Measurements from ENCODE around the gene OR5H14. TPM values are rescaled to one million over a fixed set of nuclear protein-coding genes. Genes with fewer than 3 reads are reported as not detected.
"Not testable (repeated sequence)": the region's sequence is repeated elsewhere in the genome, so short reads cannot be mapped to it uniquely, and the experiment has no call there.

OR5H14 gene
- total RNA-seq, result not detected
- long read RNA-seq, result 0 reads

DNA sequence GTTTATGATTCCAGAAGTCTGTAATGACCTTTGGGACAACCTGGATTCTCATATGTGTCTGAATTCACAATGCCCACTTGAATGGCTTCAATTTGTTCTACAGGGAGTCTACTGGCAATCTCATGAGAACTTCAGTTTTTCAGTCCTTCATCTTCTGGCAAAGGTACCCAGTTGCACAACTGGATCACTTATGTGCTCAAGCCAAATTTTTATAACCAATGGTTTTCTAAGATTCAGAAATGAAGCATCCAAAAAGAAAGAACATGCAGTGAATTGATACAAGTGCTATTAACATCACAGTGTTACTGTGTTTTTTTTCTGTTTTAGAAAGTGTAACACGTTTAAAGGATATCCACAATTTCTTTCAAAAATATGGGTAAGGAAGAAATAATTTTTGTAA is at the start of gene OR5H14:
Gene OR5H14, plus strand, starts transcription at position 301 of the 400 bp plus-strand sequence. CDS start 1,907 bp downstream, outside the sequence.
- ATAC-seq (no peak), DNase-seq (ENCODE audit: missing footprints) (no peak)
- intact Hi-C loops (cut with DNase I), result no loop called here

DNA sequence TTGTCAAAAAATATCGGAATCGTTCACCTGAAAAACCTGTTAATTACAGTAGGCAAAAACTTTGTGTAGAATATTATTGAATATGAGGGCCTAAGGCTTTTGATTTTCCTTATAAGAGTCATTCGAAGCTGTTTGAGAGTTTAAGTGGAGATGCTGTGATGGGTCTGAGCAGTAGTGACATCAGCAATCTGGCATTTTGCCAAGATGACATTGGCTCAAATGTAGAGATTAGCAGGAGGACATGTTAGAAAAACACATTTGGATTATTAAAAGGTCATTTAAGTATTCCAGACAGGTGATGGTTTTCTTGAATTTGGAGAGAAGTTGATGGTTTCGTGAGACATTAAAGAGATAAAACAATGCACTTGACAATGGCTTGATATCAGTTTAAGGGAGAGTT is 47.4 kb upstream of the OR5H14 start:
- no peak for DNase-seq (ENCODE audit: missing footprints)
- intact Hi-C loops (cut with DNase I), result no loop called here
- no peak for ATAC-seq

DNA sequence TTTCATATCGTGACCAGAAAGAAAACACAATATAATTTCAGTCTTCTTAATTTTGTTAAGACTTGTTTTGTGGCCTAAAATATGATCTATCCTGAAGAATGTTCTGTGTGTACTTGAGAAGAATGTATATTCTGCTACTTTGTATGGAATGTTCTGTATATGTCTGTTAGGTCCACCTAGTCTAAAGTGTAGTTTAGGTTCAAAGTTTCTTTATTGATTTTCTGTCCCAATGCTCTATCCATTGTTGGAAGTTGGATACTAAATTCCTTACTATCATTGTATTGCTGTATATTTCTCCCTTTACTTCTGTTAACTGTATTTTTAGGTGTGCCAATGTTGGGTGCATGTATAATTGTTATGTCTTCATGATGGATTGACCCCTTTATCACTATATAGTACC is 39.1 kb upstream of the OR5H14 start:
- no peak for ATAC-seq
- intact Hi-C loops (cut with DNase I), result no loop called here

DNA sequence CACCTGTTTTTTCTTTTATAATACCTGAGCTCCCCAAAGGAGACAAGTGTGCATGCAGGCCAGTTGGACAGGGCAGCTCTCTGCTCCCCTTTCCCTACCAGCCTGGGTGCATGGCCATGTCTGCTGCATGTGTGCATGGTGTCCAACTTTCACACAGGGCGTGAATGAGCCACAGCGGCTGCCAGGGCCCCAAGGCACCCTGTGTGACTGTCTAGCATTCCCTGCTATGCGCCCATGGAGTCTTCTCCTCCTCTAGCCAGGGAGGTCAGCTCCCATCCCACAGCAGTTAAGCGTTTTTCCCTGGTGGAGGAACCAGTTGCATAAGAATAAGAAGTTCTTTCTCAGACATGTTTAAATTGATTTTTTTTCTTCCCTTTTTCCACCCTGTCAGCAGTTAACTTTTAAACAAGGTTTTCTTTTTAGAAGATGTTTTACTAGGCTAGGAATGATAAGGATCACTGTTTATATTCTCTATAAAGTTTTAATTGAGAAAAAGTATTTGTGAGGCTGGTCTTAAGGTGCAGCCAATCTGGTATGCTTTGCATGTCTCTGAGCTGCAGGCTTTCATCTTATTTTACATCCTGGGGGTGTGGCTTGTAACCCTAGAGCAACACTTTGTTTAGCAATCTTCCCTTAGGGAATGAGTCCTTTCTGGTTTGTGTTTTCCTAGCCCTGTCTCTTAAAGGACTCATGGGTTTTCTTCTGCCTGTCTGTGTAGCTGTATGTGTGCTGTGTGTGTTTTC is 37.3 kb upstream of the OR5H14 start:
- intact Hi-C loops (cut with DNase I), result no loop called here

More for the DNA sequence above, 39.1 kb upstream of the OR5H14 start:
- no peak for DNase-seq (ENCODE audit: missing footprints)

DNA sequence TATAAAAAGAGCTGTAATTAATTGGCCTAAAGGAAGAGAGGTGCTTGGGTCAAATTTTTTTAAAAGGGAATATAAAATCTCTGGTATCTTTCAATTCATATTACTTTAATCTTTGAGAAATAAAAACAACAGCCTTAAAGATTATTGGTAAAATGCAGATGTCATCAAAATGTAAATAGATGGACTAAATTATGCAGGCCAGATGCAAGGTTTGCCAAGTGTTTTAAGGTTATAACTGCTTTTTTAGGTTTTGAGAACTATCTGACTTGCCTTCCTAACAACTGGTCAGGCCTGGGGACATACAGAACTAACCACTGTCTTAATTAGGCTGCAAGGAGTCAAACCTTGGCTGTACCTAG is 36.8 kb upstream of the OR5H14 start:
- ATAC-seq (no peak), DNase-seq (ENCODE audit: missing footprints) (no peak)
- intact Hi-C loops (cut with DNase I), result no loop called here

More for the DNA sequence above, 37.3 kb upstream of the OR5H14 start:
- ATAC-seq (no peak), DNase-seq (ENCODE audit: missing footprints) (no peak)

DNA sequence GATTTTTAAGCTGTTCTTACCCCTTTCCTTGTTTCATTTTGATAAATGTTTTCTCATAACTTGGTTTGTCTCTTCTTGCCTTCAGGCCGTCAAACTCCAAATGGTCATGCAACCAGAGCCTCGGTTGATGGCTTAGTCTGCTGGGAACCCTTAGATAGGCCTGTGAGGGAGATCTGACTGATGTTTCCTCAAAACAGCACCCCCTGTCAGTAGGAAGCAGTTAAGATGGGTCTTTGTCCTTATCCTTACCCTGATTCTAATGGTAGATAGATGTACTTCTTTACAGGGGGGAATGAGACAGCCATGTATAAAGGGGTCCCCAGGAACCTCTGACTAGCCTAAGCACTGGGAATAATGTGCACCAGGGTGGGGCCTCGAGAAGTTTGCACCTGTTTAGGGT is 33.0 kb upstream of the OR5H14 start:
- intact Hi-C loops (cut with DNase I), result no loop called here
- ATAC-seq (no peak), DNase-seq (ENCODE audit: missing footprints) (no peak)

DNA sequence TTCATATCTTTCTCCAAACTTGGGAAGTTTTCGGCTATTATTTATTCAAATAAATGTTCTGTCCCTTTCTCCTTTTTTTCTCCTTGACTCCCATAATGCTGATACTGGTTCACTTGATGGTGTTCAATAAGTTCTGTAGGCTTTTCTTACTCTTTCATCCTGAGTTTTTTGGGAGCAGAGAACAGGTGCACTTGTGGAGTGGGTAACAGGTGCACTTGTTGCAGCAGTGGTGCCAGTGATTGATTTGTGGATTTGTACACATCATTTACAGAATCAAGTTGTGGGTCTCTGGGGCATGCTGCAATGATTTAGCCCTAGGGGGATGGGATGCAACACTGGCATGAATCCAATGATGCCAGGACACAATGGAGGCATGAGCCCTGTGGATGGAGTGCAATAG is 31.6 kb upstream of the OR5H14 start:
- ATAC-seq (no peak), DNase-seq (ENCODE audit: missing footprints) (no peak)
- intact Hi-C loops (cut with DNase I), result no loop called here

DNA sequence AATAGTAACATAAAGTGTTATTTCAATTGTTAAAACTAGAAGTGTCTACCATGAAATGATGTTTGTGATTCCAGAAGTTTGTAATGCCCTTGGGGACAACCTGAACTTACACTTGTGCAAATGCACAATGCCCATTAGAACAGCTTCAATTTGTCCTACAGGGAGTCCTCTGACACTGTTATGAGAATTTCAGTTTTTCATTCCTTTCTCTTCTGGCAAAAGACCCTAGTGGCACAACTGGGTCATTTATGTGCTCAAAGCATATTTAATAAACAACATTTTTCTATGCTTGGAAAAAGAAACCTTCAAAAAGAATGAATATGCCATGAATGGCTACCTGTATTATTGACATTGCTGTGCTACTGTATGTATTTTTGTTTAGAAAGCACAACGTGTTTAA is 16.9 kb upstream of the OR5H14 start, which contains the start of gene OR5H1:
Gene OR5H1, plus strand, starts transcription at position 301 of the 400 bp plus-strand sequence. CDS start 1,977 bp downstream, outside the sequence.
- intact Hi-C loops (cut with DNase I), result no loop called here
- no peak for ATAC-seq
- DNase-seq (ENCODE audit: missing footprints), result no peak

DNA sequence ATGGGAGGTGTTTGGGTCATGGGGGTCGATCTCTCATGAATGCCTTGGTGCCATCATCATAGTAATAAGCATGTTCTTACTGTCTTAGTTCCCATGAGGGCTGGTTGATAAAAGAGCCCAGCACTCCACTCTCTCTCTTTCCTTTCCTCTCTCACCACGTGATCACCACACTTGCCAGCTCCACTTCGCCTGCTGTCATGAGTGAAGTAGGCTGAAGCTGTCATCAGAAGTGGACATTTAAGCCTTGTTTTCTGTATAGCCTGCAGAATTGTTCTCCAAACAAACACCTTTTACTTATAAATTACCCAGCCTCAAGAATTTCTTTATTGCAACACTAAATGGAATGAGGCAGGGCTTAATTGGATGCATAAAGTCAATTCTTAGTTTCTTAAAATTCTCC is 10.6 kb upstream of the OR5H14 start:
- DNase-seq (ENCODE audit: missing footprints), result no peak
- ATAC-seq, result no peak
- intact Hi-C loops (cut with DNase I), result no loop called here

DNA sequence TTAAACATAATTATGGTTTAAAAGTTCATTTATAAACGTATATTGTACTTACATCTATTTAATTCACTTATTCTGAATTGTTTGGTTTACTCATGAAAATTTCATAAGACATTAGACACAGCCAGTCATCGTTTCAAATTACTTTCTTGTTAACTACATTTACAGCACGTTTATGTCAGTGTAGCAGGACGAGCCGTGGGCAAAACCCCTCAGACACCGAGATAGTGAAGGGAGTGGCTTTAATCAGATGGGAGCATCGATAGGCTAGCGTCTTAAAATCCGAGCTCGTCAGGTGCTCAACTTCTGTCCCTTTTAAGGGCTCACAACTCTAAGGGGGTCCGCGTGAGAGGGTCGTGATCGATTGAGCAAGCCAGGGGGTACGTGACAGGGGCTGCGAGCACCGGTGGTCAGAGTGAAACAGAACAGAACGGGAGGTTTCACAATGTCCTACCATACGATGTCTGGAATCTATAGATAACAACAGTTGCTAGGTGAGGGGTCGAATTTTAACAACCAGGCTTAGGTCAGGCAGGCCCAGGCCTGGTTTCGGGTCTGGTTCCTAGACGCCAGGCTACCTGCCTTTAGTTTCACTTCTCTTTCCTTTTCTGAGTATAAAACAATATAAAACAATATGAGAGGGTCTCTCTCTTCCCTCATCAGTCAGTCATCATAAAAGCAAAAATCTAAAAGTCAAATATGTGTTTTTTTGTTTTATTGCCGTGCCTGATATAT is 9.3 kb upstream of the OR5H14 start:
- intact Hi-C loops (cut with DNase I); DNase-seq (ENCODE audit: missing footprints); ATAC-seq: not testable (repeated sequence)

DNA sequence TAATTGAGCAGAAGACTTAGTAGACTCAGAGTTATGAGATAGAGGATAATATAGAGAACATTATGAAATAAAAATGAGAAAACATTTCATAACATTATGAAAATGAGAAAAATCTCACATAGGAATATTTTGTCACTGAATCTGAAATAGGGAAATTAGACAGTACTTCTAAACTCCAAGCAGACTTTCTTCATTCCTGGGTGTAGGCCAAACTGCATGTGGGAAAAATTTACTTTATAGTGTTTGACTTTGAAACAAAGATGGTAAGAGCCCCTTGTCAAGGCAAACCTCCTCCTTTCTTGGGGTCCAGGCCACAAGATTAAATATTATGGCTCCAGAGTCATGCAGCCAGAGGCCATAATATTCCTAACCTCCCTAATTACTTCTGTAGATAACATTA is 6.7 kb upstream of the OR5H14 start:
- no peak for ATAC-seq
- intact Hi-C loops (cut with DNase I), result no loop called here

DNA sequence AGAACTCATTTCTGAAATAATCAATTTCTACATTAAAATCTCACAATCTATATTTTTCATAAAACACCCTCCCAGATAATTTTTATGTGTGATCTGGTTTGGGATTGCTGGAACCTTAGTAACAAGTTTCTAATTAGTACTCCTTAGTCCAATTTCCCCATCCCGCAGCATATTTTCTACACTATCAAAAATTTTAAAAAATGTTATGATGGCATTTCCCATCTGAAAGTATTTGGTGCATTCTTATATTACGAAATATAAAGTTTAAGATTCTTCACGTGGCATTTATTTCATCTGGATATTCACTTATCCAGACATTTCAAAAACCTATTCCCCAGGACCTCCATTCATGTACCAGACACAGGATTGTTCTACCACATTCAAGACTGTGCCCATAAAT is 1.5 kb downstream of the OR5H14 start:
- ATAC-seq (no peak), DNase-seq (ENCODE audit: missing footprints) (no peak)
- intact Hi-C loops (cut with DNase I), result no loop called here

More for the DNA sequence above, 6.7 kb upstream of the OR5H14 start:
- DNase-seq (ENCODE audit: missing footprints), result no peak

DNA sequence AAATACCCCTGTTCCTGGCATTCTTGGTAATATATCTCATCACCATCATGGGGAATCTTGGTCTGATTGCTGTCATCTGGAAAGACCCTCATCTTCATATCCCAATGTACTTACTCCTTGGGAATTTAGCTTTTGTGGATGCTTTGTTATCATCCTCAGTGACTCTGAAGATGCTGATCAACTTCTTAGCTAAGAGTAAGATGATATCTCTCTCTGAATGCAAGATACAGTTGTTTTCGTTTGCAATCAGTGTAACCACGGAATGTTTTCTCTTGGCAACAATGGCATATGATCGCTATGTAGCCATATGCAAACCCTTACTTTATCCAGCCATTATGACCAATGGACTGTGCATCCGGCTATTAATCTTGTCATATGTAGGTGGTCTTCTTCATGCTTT is 2.2 kb downstream of the OR5H14 start:
- DNase-seq (ENCODE audit: missing footprints); ATAC-seq; intact Hi-C loops (cut with DNase I): not testable (repeated sequence)

DNA sequence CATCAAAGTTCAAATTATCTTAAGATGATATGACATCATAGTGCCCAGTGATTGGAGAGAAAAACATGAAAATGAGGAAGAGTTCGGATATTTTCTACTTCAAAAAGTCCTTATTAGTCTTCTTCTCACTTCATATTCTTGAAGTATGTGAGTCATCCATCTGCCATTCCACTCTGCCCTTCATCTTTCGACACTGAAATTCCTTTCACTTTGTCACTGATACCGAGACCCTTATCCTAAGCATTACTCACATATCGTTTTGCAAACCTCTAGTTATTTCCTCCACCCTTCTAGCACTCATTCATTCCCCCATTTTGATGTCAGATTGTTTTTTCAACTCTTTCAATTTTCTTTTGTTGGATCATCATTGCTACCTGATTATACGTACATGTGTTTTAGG is 4.0 kb downstream of the OR5H14 start:
- DNase-seq (ENCODE audit: missing footprints) (no peak), ATAC-seq (no peak)
- intact Hi-C loops (cut with DNase I), result no loop called here

DNA sequence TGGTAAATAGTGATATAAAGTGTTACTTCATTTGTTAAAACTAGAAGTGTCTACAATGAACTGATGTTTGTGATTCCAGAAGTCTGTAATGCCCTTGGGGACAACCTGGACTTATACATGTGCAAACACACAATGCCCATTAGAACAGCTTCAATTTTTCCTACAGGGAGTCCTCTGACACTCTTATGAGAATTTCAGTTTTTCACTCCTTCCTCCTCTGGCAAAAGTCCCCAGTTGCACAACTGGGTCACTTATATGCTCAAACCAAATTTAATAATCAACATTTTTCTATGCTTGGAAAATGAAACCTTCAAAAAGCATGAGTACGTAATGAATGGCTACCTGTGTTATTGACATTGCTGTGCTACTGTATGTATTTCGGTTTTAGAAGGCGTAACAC is 19.1 kb downstream of the OR5H14 start, which contains the start of gene OR5H15:
Gene OR5H15, plus strand, starts transcription at position 301 of the 400 bp plus-strand sequence. CDS start 2,004 bp downstream, outside the sequence.
- ATAC-seq, result no peak
- intact Hi-C loops (cut with DNase I), result no loop called here
- no peak for DNase-seq (ENCODE audit: missing footprints)

DNA sequence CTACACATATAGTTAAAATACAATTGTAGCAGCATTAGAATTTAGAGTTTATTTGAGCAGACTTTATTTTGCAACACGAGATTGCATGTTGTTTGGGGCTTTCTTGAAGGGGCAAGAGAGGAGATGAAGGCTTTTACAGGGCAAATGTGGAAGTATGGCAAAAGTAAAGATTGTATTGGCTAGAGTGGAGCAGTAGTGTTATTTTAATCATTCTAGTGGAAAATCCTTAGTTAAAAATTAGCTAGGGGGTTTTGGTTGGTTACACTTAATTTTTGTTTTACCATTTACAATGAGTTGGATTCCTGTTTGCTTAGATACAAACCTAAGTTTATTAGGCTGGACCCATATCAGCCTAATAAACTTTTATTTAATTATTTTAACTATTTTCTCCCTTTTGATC is 23.8 kb downstream of the OR5H14 start:
- ATAC-seq, result no peak
- no peak for DNase-seq (ENCODE audit: missing footprints)
- intact Hi-C loops (cut with DNase I), result no loop called here

DNA sequence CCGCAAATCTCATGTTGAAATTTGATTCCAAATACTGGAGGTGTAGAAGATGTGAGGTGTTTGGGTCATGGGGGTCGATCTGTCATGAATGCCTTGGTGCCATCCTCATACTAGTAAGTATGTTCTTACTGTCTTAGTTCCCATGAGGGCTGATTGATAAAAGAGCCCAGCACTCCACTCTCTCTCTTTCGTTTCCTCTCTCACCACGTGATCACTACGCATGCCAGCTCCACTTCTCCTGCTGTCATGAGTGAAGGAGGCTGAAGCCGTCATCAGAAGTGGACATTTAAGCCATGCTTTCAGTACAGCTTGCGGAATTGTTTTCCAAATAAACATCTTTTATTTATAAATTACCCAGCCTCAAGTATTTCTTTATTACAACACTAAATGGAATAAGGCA is 25.3 kb downstream of the OR5H14 start:
- intact Hi-C loops (cut with DNase I), result no loop called here
- no peak for ATAC-seq
- no peak for DNase-seq (ENCODE audit: missing footprints)

DNA sequence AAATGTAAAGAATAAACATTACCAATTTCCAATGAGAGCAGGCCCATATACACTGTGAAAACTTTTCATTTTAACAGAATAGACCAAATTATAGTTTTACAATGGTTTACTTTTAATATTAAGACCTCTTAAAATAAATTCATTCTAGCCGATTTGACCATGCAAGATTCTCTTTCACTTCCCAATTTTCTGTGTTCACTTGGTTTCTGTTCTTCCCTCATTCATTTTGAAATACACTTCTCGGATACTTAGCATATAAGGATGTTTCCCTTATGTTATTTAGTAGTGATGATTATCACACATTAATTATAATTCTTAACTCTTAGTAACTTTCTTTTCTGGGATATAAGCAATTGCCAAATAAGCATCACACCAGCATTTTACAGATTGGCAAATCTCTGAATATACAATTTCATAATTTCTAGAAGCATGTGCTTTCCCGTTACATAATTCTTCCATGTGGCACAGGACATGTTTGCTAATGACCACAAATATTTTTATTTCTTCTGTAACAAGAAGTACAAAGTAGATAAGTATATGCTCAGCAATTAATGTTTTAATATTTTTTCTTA is 33.1 kb downstream of the OR5H14 start:
- ATAC-seq (no peak), DNase-seq (ENCODE audit: missing footprints) (no peak)
- intact Hi-C loops (cut with DNase I), result no loop called here

DNA sequence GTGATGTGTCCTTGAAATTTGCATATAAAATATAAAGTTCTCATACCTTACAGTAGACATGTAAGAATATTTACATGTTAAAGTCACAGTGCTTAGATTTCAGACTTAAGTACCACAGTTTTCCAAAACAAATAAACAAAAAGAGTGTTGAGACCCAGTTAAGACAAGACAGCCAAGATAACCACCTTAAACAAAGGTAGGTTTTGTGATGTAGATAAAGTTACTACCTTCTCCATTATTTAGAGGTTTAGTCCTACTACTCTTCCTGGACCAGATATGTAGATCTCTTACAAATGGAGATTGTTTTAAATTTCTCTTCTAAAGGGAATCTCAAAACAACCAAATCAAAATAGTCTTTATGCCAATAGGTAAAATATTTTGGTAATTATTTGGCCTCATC is 34.9 kb downstream of the OR5H14 start:
- no peak for ATAC-seq
- no peak for DNase-seq (ENCODE audit: missing footprints)
- intact Hi-C loops (cut with DNase I), result no loop called here

DNA sequence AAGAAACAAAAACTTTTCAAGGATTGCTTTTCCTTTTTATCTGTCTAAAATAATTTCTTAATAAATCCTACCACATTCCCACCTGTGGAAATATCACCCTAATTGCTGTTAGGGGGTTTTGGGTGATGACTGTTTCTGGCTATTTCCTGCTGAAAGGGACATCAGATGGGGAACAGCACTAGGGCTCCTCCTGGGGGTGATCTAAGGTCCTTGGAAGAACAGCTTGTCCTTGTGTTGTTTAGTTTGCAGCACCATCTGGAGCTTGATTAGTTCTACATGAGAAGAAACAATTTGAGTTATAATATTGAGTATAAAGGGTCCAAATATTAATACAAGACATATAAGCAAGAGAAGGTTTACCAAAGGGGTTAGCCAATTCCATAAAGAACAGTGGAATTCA is 37.9 kb downstream of the OR5H14 start:
- ATAC-seq, result no peak
- DNase-seq (ENCODE audit: missing footprints), result no peak
- intact Hi-C loops (cut with DNase I), result no loop called here

All from Right ventricle myocardium inferior (tissue), 1 donor.